ENCODE results near the gene KCNQ5. TPM values are rescaled to one million over a fixed set of nuclear protein-coding genes. Genes with fewer than 3 reads are reported as not detected.

The KCNQ5 gene
- total and polyA plus RNA-seq, 2 of the 8 experiments (the other 6 are each of a cell fraction or from before 2014, with no cell fraction given), result 0.83 to 1.2 TPM

- TF ChIP-seq TAF7 (optimal IDR thresholded peaks at IDR 0.05; ENCODE audit: borderline replicate concordance, low read depth, low read length) (no peak), FOSL1 (IDR thresholded peaks at IDR 0.05; ENCODE audit: insufficient read depth, low read depth, low read length) (no peak), RFX5 (IDR thresholded peaks at IDR 0.05; ENCODE audit: borderline replicate concordance, low read depth, low read length) (no peak), KDM5A (IDR thresholded peaks at IDR 0.05; ENCODE audit: low read length) (no peak), SUZ12 (IDR thresholded peaks at IDR 0.05; ENCODE audit: low read length) (no peak)
These were observed 284.0 kb downstream of the KCNQ5 start (continued) for GRCh38 chr6:72905705-72906478.

Measured in H1 (cell line).